Mesenchymal stem cell (in vitro differentiated cells and primary cell): ENCODE data around the gene CAPN9.

Source experiments
- DNase-seq: peaks from one replicate; pipeline ENCODE4 v3.0.0-alpha.2; 2013
- H2AFZ ChIP-seq: one replicate; pipeline ENCODE4 v1.6.1; 2013; ENCODE audit warnings: low read depth, mild to moderate bottlenecking, control low read depth, inconsistent platforms, low read length, moderate library complexity
- H2AK5ac ChIP-seq: 2 replicates; pipeline ENCODE4 v1.6.1; 2013; ENCODE audit warnings: low read length, moderate library complexity, mild to moderate bottlenecking, inconsistent platforms; ENCODE audit not compliant: severe bottlenecking
- H2BK120ac ChIP-seq: one replicate; pipeline ENCODE4 v1.6.1; 2013; ENCODE audit warnings: low read depth, mild to moderate bottlenecking, inconsistent platforms, low read length, moderate library complexity
- H2BK12ac ChIP-seq, 2 experiments: one replicate each; pipeline ENCODE4 v1.6.1; 2013; ENCODE audit warnings: inconsistent platforms in 2 of 2, low read length in 2 of 2, mild to moderate bottlenecking in 2 of 2, moderate library complexity in 2 of 2, control low read depth in 1 of 2
- H2BK15ac ChIP-seq: one replicate; pipeline ENCODE4 v1.6.1; 2013; ENCODE audit warnings: mild to moderate bottlenecking, low read depth, inconsistent platforms; ENCODE audit not compliant: poor library complexity, severe bottlenecking
- H2BK5ac ChIP-seq: 2 replicates; pipeline ENCODE4 v1.6.1; 2013; ENCODE audit warnings: low read depth, mild to moderate bottlenecking, low read length, control low read depth, inconsistent platforms; ENCODE audit not compliant: poor library complexity, severe bottlenecking
- H3K14ac ChIP-seq, 2 experiments: one replicate each; pipeline ENCODE4 v1.6.1; 2013; ENCODE audit warnings: inconsistent platforms in 2 of 2, low read length in 2 of 2, control low read depth in 1 of 2, mild to moderate bottlenecking in 1 of 2, moderate library complexity in 1 of 2
- H3K18ac ChIP-seq, 2 experiments: one replicate each; pipeline ENCODE4 v1.6.1; 2013; ENCODE audit warnings: inconsistent platforms in 2 of 2, low read length in 2 of 2, control low read depth in 1 of 2, low read depth in 1 of 2, mild to moderate bottlenecking in 1 of 2
- H3K23ac ChIP-seq, 2 experiments: one replicate each; pipeline ENCODE4 v1.6.1; 2013; ENCODE audit warnings: inconsistent platforms in 2 of 2, low read length in 2 of 2, mild to moderate bottlenecking in 2 of 2, moderate library complexity in 2 of 2, control low read depth in 1 of 2
- H3K27ac ChIP-seq: 2 replicates; pipeline ENCODE4 v1.5.1; 2013; ENCODE audit warnings: mild to moderate bottlenecking, moderate library complexity, low read length, control low read depth, inconsistent platforms; ENCODE audit not compliant: poor library complexity, severe bottlenecking
- H3K27me3 ChIP-seq, 2 experiments: 2 replicates each; pipeline versions ENCODE4 v1.6.1 to v1.7.0; 2013; ENCODE audit warnings: low read length in 2 of 2, mild to moderate bottlenecking in 2 of 2, moderate library complexity in 2 of 2, control low read depth in 1 of 2, inconsistent platforms in 1 of 2; ENCODE audit not compliant: control insufficient read depth in 1 of 2, insufficient read depth in 1 of 2
- H3K36me3 ChIP-seq, 2 experiments: 2 replicates each; pipeline versions ENCODE4 v1.6.1 to v1.7.0; 2013; ENCODE audit warnings: low read length in 2 of 2, control low read depth in 1 of 2, inconsistent platforms in 1 of 2, low read depth in 1 of 2, mild to moderate bottlenecking in 1 of 2; ENCODE audit not compliant: insufficient read depth in 2 of 2, control insufficient read depth in 1 of 2
- H3K4ac ChIP-seq, 2 experiments: one replicate each; pipeline ENCODE4 v1.6.1; 2013; ENCODE audit warnings: inconsistent platforms in 2 of 2, low read length in 2 of 2, mild to moderate bottlenecking in 2 of 2, moderate library complexity in 2 of 2, control low read depth in 1 of 2, low read depth in 1 of 2
- H3K4me1 ChIP-seq: 2 replicates; pipeline ENCODE4 v1.6.1; 2013; ENCODE audit warnings: low read depth, low read length, control low read depth; ENCODE audit not compliant: control insufficient read depth, insufficient read depth
- H3K4me2 ChIP-seq: 2 replicates; pipeline ENCODE4 v1.6.1; 2013; ENCODE audit warnings: low read length, mild to moderate bottlenecking, inconsistent platforms; ENCODE audit not compliant: poor library complexity, severe bottlenecking
- H3K4me3 ChIP-seq, 2 experiments: 2 replicates each; pipeline versions ENCODE4 v1.5.1 to v1.7.0; 2013; ENCODE audit warnings: low read length in 2 of 2, mild to moderate bottlenecking in 2 of 2, control low read depth in 1 of 2, low read depth in 1 of 2; ENCODE audit not compliant: insufficient read depth in 1 of 2
- H3K79me1 ChIP-seq: replicated peaks from 2 replicates; pipeline ENCODE4 v1.6.1; 2013; ENCODE audit warnings: mild to moderate bottlenecking, control low read depth, low read length, inconsistent platforms; ENCODE audit not compliant: poor library complexity, severe bottlenecking
- H3K9ac ChIP-seq: 2 replicates; pipeline ENCODE4 v1.7.0; 2013; ENCODE audit warnings: mild to moderate bottlenecking, low read length, moderate library complexity
- H3K9me3 ChIP-seq: 2 replicates; pipeline ENCODE4 v1.7.0; 2013; ENCODE audit warnings: mild to moderate bottlenecking, low read length; ENCODE audit not compliant: control insufficient read depth
- H4K8ac ChIP-seq: one replicate; pipeline ENCODE4 v1.6.1; 2013; ENCODE audit warnings: inconsistent platforms, mild to moderate bottlenecking, low read length, moderate library complexity
- H4K91ac ChIP-seq: one replicate; pipeline ENCODE4 v1.6.1; 2013; ENCODE audit warnings: mild to moderate bottlenecking, low read length, inconsistent platforms
- WGBS: methylation state at CpG from one replicate; pipeline ENCODE4 v1.1.7; 2013; ENCODE audit warnings: mixed read lengths; 5-methylcytosine and 5-hydroxymethylcytosine counted together

The CAPN9 gene

GRCh38 chr1:230750576-230750975 is 3.4 kb downstream of the CAPN9 start:
- Histone ChIP-seq H3K36me3 (no peaks in the 10 kb centered on the region), H3K18ac (peak overlapping the region in 1 of 2 experiments; percentile 38), H2BK5ac (no peak overlapping the region), H3K9ac (no peak overlapping the region), H2BK15ac (no peak overlapping the region), H3K4ac (no peak overlapping the region), H3K4me3 (no peak overlapping the region), H4K8ac (peak overlapping the region; percentile 67), H3K14ac (peak overlapping the region in 1 of 2 experiments; percentile 62), H4K91ac (no peak overlapping the region), H2BK120ac (no peak overlapping the region), H3K9me3 (no peaks in the 10 kb centered on the region), H3K4me1 (peaks cover 21% of the 10 kb centered on the region), H2BK12ac (peak overlapping the region in 1 of 2 experiments; percentile 40), H2AK5ac (no peak overlapping the region), H3K27ac (no peak overlapping the region), H3K27me3 (peaks cover 0 to 12% of the 10 kb centered on the region in 2 experiments), H2AFZ (no peak overlapping the region), H3K79me1 (no peaks in the 10 kb centered on the region), H3K4me2 (no peak overlapping the region), H3K23ac (no peak overlapping the region)
- no peak for DNase-seq
- 76% methylated on average over 5 of the region's 5 CpGs for WGBS

GRCh38 chr1:230750986-230751625 is 3.9 kb downstream of the CAPN9 start:
- no peak overlapping the region for H2BK15ac ChIP-seq
- peak overlapping the region; percentile 40 to 90 for H2BK12ac ChIP-seq
- H3K23ac ChIP-seq, result no peak overlapping the region
- H3K4ac ChIP-seq, result no peak overlapping the region
- no peak overlapping the region for H3K9ac ChIP-seq
- H3K4me3 ChIP-seq, result no peak overlapping the region
- no peak overlapping the region for H2BK5ac ChIP-seq
- no peak overlapping the region for H2BK120ac ChIP-seq
- no peak overlapping the region for H2AFZ ChIP-seq
- H3K36me3 ChIP-seq, result no peaks in the 10 kb centered on the region
- H4K8ac ChIP-seq, result no peak overlapping the region
- H3K4me2 ChIP-seq, result no peak overlapping the region
- H3K79me1 ChIP-seq, result no peaks in the 10 kb centered on the region
- no peak for DNase-seq
- no peaks in the 10 kb centered on the region for H3K9me3 ChIP-seq
- peak overlapping the region in 1 of 2 experiments; percentile 38 for H3K18ac ChIP-seq
- peak overlapping the region in 1 of 2 experiments; percentile 63 for H3K14ac ChIP-seq
- no peak overlapping the region for H4K91ac ChIP-seq
- 79% methylated on average over 6 of the region's 6 CpGs for WGBS
- no peak overlapping the region for H3K27ac ChIP-seq
- peaks cover 0 to 12% of the 10 kb centered on the region in 2 experiments for H3K27me3 ChIP-seq
- no peak overlapping the region for H2AK5ac ChIP-seq
- peaks cover 21% of the 10 kb centered on the region for H3K4me1 ChIP-seq

GRCh38 chr1:230752407-230752806 is 5.2 kb downstream of the CAPN9 start:
- no peak overlapping the region for H2BK5ac ChIP-seq
- no peak overlapping the region for H4K91ac ChIP-seq
- H3K27ac ChIP-seq, result no peak overlapping the region
- H2BK120ac ChIP-seq, result no peak overlapping the region
- no peak overlapping the region for H2AFZ ChIP-seq
- no peak overlapping the region for H2AK5ac ChIP-seq
- H3K79me1 ChIP-seq, result no peaks in the 10 kb centered on the region
- WGBS, result 78% methylated on average over 5 of the region's 6 CpGs
- H3K4me1 ChIP-seq, result peaks cover 21% of the 10 kb centered on the region
- H3K36me3 ChIP-seq, result no peaks in the 10 kb centered on the region
- no peak overlapping the region for H3K23ac ChIP-seq
- peak overlapping the region; percentile 49 for H2BK15ac ChIP-seq
- H3K14ac ChIP-seq, result no peak overlapping the region
- no peak overlapping the region for H3K9ac ChIP-seq
- peak overlapping the region in 1 of 2 experiments; percentile 8 for H3K4ac ChIP-seq
- peak overlapping the region; percentile 7 to 32 for H2BK12ac ChIP-seq
- peaks cover 0 to 15% of the 10 kb centered on the region in 2 experiments for H3K27me3 ChIP-seq
- no peak overlapping the region for H3K18ac ChIP-seq
- H3K9me3 ChIP-seq, result no peaks in the 10 kb centered on the region
- H3K4me3 ChIP-seq, result no peak overlapping the region
- H3K4me2 ChIP-seq, result no peak overlapping the region
- no peak overlapping the region for H4K8ac ChIP-seq
- no peak for DNase-seq

- no peak overlapping the region for H3K27ac ChIP-seq
Observed at GRCh38 chr1:230753191-230753585, 6.0 kb downstream of the CAPN9 start.

More at GRCh38 chr1:230753191-230753585, 6.0 kb downstream of the CAPN9 start:
- 86% methylated on average over 5 of the region's 5 CpGs for WGBS
- Histone ChIP-seq H3K36me3 (no peaks in the 10 kb centered on the region), H3K27me3 (peaks cover 0 to 21% of the 10 kb centered on the region in 2 experiments), H2BK15ac (peak overlapping the region; percentile 44), H3K4me2 (no peak overlapping the region), H3K4me1 (peaks cover 21% of the 10 kb centered on the region), H2AK5ac (no peak overlapping the region), H3K4me3 (no peak overlapping the region), H2BK12ac (peak overlapping the region in 1 of 2 experiments; percentile 64), H3K23ac (no peak overlapping the region), H4K8ac (peak overlapping the region; percentile 63), H3K18ac (peak overlapping the region; percentile 30 to 50), H4K91ac (peak overlapping the region; percentile 84), H3K4ac (peak overlapping the region; percentile 8 to 26), H3K9ac (no peak overlapping the region), H2BK120ac (no peak overlapping the region), H2BK5ac (no peak overlapping the region), H3K79me1 (no peaks in the 10 kb centered on the region), H3K9me3 (no peaks in the 10 kb centered on the region), H2AFZ (no peak overlapping the region), H3K14ac (peak overlapping the region in 1 of 2 experiments; percentile 10)
- no peak for DNase-seq
